Stimulated activated CD8-positive, alpha-beta memory T cell treated with anti-CD3 and anti-CD28 coated beads, Interleukin-12 subunit alpha, Interleukin-12 subunit beta, amount 100 ng/mL, for 24 hours (primary cell): ENCODE measurements around the gene SAMD4A.

Experiments used
- DNase-seq: peaks from one replicate; pipeline ENCODE4 v3.0.0-alpha.2; 2020; ENCODE audit errors: extremely low read depth

SAMD4A gene

GRCh38 chr14:54565785-54566409, 1.0 kb upstream of the SAMD4A start:
- DNase-seq = no peak

GRCh38 chr14:54567224-54567638, 303 bp downstream of the SAMD4A start:
- no peak for DNase-seq

GRCh38 chr14:54567639-54568561, 972 bp downstream of the SAMD4A start:
- DNase-seq = no peak

DNA sequence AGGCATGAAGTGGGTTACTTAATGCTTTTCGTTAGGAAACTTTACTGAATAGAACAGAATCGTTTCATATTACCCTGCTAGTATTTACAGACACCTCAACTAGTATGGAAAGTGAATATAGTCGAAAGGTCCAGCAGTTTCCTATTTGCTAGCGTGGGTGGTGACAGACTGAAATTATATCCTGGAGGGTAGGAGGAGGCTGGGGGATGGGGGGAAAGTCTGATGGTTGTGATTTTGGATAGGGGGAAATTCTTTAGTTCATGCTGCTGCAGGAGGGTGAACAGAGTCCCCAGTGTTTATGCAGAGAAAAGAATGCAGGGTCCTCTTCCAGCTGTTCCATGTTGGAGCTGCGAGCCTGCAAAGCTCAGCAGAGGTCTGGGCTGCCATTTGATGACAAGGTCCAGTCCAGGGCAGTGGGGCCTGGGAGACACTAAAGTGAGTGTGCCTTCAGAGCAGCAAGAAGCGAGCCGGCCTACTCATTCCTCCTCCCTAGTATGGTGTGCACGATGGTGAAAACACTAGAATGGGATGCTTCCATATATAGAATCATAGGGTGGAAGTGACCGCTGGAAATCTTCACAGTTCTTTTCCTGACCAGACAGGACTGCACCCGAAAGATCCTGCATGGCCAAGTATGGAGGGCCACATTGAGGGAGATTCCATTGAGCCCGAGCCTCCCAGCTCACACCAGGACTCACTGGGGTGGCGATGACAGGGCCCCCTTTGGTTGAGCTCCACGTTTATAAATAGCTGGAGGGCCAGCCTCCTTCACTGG, 2.1 kb downstream of the SAMD4A start:
- DNase-seq = no peak

DNA sequence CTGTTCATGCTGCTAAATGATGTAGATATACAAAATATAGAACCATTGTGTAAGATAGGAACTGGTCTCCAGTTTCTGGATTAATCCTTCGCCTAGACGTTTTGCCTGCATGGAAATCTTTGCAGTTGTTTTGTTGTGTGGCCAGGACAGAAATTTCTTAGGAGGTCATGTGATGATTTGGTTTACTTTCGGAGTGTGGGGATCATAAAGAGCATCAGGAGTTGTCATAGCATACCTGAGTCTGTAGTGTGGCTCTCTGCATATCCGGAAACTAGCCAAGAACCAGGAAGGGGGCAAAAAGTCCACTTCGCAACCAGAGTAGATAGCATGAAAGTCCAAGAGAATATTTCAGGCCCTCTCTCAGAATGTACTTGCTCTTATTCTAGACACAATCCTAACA, 3.1 kb downstream of the SAMD4A start:
- no peak for DNase-seq

DNA sequence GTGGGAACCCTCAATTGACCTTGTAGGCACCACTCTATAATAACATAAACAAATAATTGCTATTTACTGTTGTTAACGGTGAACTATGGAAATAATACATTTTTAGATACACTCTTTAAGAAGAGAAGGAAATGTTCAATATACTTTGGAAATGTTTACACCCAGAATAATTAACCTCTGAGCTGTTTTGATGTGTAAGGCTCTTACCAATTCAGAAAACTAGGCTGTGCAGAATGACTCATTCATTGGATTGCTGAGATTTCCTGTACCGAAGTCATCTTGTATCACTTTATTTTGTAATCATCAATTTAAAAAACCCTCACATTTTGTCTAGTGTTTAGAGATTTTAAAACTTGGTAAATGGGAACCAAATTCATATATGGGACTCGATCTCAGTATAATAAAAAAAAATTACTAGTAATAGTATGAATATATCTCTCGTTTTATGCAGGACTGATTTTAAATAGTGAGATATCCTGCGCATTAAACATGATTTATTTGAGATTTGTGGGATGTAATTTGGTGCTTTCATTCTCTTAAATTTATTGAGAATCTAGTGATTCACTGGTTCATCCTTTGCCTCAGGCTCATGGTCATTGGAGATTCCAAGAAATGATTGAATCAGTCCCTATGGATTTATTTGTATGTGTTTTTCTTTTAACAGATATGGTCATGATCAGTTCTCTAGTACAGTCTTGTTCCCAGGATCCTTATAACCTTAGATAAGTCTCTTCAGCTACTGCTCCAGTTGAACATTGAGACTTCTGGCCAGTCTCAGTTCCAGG, 3.9 kb downstream of the SAMD4A start:
- no peak for DNase-seq

DNA sequence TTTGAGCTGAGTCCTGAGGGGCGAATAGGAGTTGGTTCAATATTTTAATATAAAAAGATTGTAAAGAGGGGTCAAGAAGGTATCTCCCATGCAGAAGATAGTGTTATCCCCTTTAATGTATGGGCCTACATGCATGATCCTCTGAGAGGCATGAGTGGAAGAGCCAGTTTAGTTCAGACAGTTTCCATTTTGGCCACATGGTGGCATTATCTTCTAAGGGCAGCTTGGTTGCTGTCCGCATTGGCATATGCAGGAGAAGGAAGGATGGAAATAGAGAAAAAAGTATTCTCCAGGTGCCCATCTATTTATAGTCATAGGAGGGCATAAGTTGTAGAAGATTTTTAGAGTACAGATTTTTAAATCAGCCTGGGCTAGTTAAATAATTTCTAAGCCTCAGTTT, 5.4 kb downstream of the SAMD4A start:
- DNase-seq = no peak

DNA sequence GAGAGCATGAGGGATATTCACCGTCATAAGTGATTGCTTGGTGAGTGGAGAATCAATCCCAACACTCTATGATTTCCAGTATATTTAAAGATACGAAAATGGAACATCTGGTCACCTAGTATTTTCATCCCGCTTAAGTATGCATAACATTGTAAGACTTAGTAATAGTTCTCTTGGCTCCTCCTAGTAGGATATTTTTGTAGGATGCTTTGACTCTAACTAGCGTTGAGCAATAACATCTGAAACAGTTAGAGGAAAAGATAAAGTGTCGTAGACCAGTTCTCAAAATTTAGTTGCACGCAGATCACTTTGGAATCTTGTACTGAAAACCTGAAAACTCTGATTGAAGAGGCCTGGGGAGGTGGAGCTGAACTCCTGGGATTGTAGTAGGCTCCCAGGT, 7.6 kb downstream of the SAMD4A start:
- no peak for DNase-seq

DNA sequence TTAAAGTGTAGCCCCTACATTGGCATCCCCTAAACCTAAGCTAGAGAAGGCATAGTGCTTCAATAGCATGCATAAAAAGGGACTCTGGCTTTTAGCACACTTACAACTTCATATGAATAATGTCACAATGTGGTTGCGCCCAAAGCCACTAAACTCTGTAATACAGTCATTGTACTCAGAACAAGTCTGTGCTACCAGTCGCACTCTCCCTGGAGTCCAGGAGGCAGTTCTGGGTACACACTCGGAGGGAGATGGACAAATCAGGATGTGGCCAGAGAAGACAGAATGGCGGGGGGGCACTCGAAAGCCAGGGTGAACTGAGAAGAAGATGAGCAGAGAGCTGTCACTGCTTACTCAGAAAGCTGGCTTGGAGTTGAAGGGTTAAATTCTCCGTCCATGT, 10.6 kb downstream of the SAMD4A start:
- no peak for DNase-seq

GRCh38 chr14:54577977-54578376, 11.0 kb downstream of the SAMD4A start:
- DNase-seq = no peak

- DNase-seq = no peak
Observed at GRCh38 chr14:54579621-54580020, 12.7 kb downstream of the SAMD4A start.

DNA sequence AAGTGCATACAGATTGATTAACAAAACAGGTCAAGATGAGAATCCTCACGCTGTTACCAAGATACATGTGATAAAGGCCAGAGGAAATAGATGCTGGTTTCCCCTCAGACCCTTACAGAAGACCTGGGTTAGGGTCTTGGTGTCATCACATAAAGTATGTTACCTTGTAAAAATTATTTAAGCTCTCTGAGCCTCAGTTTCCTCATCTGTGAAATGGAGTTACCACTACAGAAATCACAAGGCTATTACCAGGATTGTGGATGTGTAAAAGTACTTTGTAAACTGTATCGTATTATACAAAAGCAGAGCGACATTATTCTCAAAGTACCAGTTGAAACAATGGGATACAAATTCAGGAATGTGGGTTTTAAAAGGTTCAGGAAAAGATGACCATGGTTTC, 14.0 kb downstream of the SAMD4A start:
- no peak for DNase-seq

DNA sequence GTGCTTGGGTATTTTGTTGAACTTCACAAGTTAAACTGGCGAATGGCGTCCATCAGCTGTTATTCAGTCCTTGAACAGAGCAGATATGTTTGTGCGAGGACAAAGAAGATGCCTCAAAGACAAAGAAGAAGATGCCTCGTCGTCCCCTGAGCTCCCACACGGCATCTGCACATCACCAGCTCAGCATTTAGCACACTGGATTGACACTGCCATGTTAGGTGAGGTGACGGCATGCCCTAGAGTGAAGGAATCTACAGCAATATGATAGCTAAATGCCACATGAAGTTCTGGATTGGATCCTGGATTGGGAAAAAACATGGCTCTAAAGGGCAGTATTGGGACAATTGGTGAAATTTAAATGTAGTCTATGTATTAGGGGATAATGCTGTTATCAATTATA, 15.4 kb downstream of the SAMD4A start:
- DNase-seq = no peak

- no peak for DNase-seq
Observed at GRCh38 chr14:54584097-54584496, 17.2 kb downstream of the SAMD4A start.

GRCh38 chr14:54585214-54585613, 18.3 kb downstream of the SAMD4A start:
- no peak for DNase-seq

- DNase-seq = no peak
Observed at GRCh38 chr14:54589076-54589475, 22.1 kb downstream of the SAMD4A start.

GRCh38 chr14:54589843-54590242, 22.9 kb downstream of the SAMD4A start:
- DNase-seq = no peak

- DNase-seq = no peak
Observed at GRCh38 chr14:54590481-54590880, 23.6 kb downstream of the SAMD4A start.

DNA sequence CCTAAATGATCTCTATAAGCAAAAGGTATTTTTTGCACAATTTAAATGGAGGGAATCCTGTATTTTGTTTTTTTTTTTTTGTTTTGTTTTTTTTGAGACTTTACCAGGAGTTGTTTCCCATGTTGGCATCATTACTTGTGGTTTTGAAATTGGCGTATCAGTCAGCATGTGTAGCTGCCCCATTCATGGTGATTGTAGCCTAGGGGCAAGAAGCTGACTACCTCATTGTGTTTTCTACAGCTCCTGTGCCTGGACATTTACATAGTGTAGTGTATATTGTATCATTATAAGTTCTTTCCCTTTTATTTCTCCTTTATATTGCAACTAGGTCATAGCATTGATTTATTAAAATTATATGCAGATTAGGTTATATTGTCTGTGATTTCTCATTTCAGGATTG, 24.5 kb downstream of the SAMD4A start:
- DNase-seq = no peak

GRCh38 chr14:54591866-54592265, 24.9 kb downstream of the SAMD4A start:
- no peak for DNase-seq

DNA sequence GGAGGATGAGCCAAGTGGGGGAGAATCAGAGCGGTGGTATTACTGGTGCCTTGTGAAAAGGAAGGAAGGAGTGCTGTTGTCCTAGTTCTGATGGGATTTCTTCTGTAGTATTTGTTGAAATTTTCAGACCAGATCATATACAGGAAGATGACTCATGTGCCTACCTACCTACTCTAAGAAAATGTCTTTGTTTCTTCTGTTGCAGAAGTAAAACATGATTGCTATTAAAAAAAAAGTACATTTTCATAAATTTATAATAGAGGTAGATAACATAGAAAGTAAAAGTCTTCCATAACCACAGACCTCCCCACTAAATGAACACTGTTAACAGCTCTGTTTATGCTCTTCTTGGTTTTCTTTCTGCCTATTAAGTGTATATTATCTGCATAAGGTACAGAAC, 26.9 kb downstream of the SAMD4A start:
- no peak for DNase-seq

GRCh38 chr14:54594537-54594936, 27.6 kb downstream of the SAMD4A start:
- DNase-seq = no peak
